ENCODE results near the gene OR10AD1.
A peak's percentile ranks its signal among the peaks of the same experiment; 100 is the strongest.

Gene OR10AD1

GRCh38 chr12:48192861-48193260, 10.2 kb downstream of the OR10AD1 start:
- DNase-seq (ENCODE audit: low read depth in 1 of 2, low spot score in 1 of 2), result no peak

- DNase-seq (ENCODE audit: low read depth in 1 of 2, low spot score in 1 of 2), result no peak
Observed at GRCh38 chr12:48191096-48191495, 12.0 kb downstream of the OR10AD1 start.

GRCh38 chr12:48189331-48190125, 13.6 kb downstream of the OR10AD1 start:
- DNase-seq (ENCODE audit: low read depth in 1 of 2, low spot score in 1 of 2), result peak; percentile 44 to 47

- DNase-seq (ENCODE audit: low read depth in 1 of 2, low spot score in 1 of 2), result no peak
Observed at GRCh38 chr12:48187916-48188695, 15.0 kb downstream of the OR10AD1 start.

GRCh38 chr12:48185181-48185919, 17.7 kb downstream of the OR10AD1 start:
- DNase-seq (ENCODE audit: low read depth in 1 of 2, low spot score in 1 of 2), result no peak

GRCh38 chr12:48184549-48184922, 18.6 kb downstream of the OR10AD1 start:
- no peak for DNase-seq (ENCODE audit: low read depth in 1 of 2, low spot score in 1 of 2)

- DNase-seq (ENCODE audit: low read depth in 1 of 2, low spot score in 1 of 2), result peak in 1 of 2 donors; percentile 9
Observed at GRCh38 chr12:48183876-48184548, 19.1 kb downstream of the OR10AD1 start.

- peak; percentile 46 to 57 for DNase-seq (ENCODE audit: low read depth in 1 of 2, low spot score in 1 of 2)
Observed at GRCh38 chr12:48183091-48183875, 19.8 kb downstream of the OR10AD1 start, which contains the start of gene CCDC184. Gene CCDC184 (plus strand): TSS chr12:48183644. CDS start chr12:48184123, 479 bp downstream.

GRCh38 chr12:48182631-48183030, 20.5 kb downstream of the OR10AD1 start:
- DNase-seq (ENCODE audit: low read depth in 1 of 2, low spot score in 1 of 2), result no peak

- no peak for DNase-seq (ENCODE audit: low read depth in 1 of 2, low spot score in 1 of 2)
Observed at GRCh38 chr12:48180857-48181495, 22.1 kb downstream of the OR10AD1 start.

GRCh38 chr12:48180424-48180823, 22.7 kb downstream of the OR10AD1 start:
- no peak for DNase-seq (ENCODE audit: low read depth in 1 of 2, low spot score in 1 of 2)

GRCh38 chr12:48179466-48179865, 23.6 kb downstream of the OR10AD1 start:
- DNase-seq (ENCODE audit: low read depth in 1 of 2, low spot score in 1 of 2), result no peak

GRCh38 chr12:48177982-48178381, 25.1 kb downstream of the OR10AD1 start:
- DNase-seq (ENCODE audit: low read depth in 1 of 2, low spot score in 1 of 2), result no peak

GRCh38 chr12:48176417-48176751, 26.7 kb downstream of the OR10AD1 start:
- DNase-seq (ENCODE audit: low read depth in 1 of 2, low spot score in 1 of 2), result no peak

- DNase-seq (ENCODE audit: low read depth in 1 of 2, low spot score in 1 of 2), result no peak
Observed at GRCh38 chr12:48175613-48176416, 27.3 kb downstream of the OR10AD1 start.

- DNase-seq (ENCODE audit: low read depth in 1 of 2, low spot score in 1 of 2), result no peak
Observed at GRCh38 chr12:48169011-48169410, 34.1 kb downstream of the OR10AD1 start.

- peak in 1 of 2 donors; percentile 16 for DNase-seq (ENCODE audit: low read depth in 1 of 2, low spot score in 1 of 2)
Observed at GRCh38 chr12:48165089-48165981, 37.8 kb downstream of the OR10AD1 start.

- DNase-seq (ENCODE audit: low read depth in 1 of 2, low spot score in 1 of 2), result no peak
Observed at GRCh38 chr12:48164451-48164850, 38.6 kb downstream of the OR10AD1 start.
